Endothelial cell (in vitro differentiated cells): Measurements from ENCODE around the gene HBS1L. TPM values are rescaled to one million over a fixed set of nuclear protein-coding genes. Genes with fewer than 3 reads are reported as not detected.

Experiments
- DNase-seq: peaks from one replicate; pipeline ENCODE4 v3.0.0; 2021; ENCODE audit warnings: low spot score
- H3K27ac Mint-ChIP-seq: one replicate; pipeline ENCODE4 v1.8.0; 2021; ENCODE audit warnings: mixed read lengths, inconsistent platforms; ENCODE audit not compliant: unreplicated experiment
- H3K27me3 Mint-ChIP-seq: one replicate; pipeline ENCODE4 v1.8.0; 2021; ENCODE audit warnings: mild to moderate bottlenecking, moderate library complexity, mixed read lengths, inconsistent platforms; ENCODE audit not compliant: unreplicated experiment
- H3K36me3 Mint-ChIP-seq: one replicate; pipeline ENCODE4 v1.8.0; 2021; ENCODE audit warnings: mild to moderate bottlenecking, low read depth, mixed read lengths, inconsistent platforms; ENCODE audit not compliant: unreplicated experiment
- H3K4me1 Mint-ChIP-seq: one replicate; pipeline ENCODE4 v1.8.0; 2021; ENCODE audit warnings: mild to moderate bottlenecking, mixed read lengths, inconsistent platforms; ENCODE audit not compliant: unreplicated experiment
- H3K4me3 Mint-ChIP-seq: one replicate; pipeline ENCODE4 v1.8.0; 2021; ENCODE audit warnings: mild to moderate bottlenecking, mixed read lengths, inconsistent platforms; ENCODE audit not compliant: unreplicated experiment
- H3K9me3 Mint-ChIP-seq: one replicate; pipeline ENCODE4 v1.8.0; 2021; ENCODE audit warnings: mixed read lengths, inconsistent platforms; ENCODE audit not compliant: unreplicated experiment
- microRNA-seq: library from miRNA; unstranded; fragments of <30 nt; microRNA quantifications from one replicate; pipeline ENCODE4, GENCODE V29; 2020; ENCODE audit not compliant: unreplicated experiment
- total RNA-seq: library from RNA; stranded (reverse); fragmentation: NEBNext Ultra II Directional; extraction: Animal tissue kit (Norgen Biotek cat#: 25700); gene quantifications from one replicate; pipeline ENCODE4 v1.2.1, GENCODE V29; 2021; ENCODE audit not compliant: unreplicated experiment
- TF ChIP-seq, protein P1 (sequence below): fragments of 200-600 bp; sonication (generic); IDR thresholded peaks from one replicate; pipeline ENCODE4 v1.5.0; 2021; ENCODE audit warnings: antibody characterized with exemption; ENCODE audit not compliant: unreplicated experiment

HBS1L gene
- total RNA-seq, 1 donor from 2014 or later: 93.3 TPM

DNA sequence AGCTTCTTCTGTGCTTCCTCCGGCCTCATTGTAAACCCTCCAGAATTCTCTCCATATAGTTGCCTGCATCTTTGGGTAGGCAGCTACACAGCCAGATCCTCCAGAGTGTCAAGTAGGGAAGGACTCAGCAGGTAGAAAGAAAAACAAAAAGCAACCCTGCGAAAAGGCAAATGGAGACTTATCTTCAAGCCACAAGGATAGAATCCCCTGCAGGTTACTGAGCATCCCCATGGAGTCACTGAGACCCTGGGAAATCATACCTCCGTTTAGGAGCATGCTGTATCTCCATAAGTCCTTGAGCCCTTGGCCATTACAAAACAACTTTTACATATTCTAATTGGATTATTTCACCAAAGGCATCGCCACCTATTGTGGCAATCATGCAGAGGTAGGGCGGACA is 133.3 kb downstream of the HBS1L start:
- no peak overlapping the region for H3K27ac Mint-ChIP-seq
- TF ChIP-seq, protein P1, sequence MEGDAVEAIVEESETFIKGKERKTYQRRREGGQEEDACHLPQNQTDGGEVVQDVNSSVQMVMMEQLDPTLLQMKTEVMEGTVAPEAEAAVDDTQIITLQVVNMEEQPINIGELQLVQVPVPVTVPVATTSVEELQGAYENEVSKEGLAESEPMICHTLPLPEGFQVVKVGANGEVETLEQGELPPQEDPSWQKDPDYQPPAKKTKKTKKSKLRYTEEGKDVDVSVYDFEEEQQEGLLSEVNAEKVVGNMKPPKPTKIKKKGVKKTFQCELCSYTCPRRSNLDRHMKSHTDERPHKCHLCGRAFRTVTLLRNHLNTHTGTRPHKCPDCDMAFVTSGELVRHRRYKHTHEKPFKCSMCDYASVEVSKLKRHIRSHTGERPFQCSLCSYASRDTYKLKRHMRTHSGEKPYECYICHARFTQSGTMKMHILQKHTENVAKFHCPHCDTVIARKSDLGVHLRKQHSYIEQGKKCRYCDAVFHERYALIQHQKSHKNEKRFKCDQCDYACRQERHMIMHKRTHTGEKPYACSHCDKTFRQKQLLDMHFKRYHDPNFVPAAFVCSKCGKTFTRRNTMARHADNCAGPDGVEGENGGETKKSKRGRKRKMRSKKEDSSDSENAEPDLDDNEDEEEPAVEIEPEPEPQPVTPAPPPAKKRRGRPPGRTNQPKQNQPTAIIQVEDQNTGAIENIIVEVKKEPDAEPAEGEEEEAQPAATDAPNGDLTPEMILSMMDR: no peak
- no peak for DNase-seq
- H3K27me3 Mint-ChIP-seq: peaks cover 3% of the 10 kb centered on the region
- H3K36me3 Mint-ChIP-seq: no peaks in the 10 kb centered on the region
- H3K4me1 Mint-ChIP-seq: peaks cover 6% of the 10 kb centered on the region
- no peak overlapping the region for H3K4me3 Mint-ChIP-seq
- no peaks in the 10 kb centered on the region for H3K9me3 Mint-ChIP-seq

DNA sequence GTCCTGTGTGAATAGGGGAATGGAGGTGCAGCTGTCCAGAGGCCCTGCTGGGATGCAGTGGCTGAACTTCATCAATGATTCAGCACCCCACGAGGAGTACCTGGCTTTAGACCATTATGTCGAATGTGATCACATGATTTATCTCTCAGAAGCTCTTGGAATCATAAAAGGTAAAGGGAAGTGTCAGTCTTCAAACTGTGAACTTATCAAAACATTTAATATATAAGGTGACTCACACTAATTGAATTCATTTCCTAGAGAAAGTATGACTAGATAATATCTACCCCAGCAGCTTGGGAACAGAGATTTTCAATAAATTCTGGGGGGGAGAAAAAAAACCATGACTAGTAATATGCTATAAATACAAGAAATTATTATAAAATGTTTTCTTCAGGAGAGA is 134.2 kb downstream of the HBS1L start:
- Mint-ChIP-seq H3K36me3 (no peaks in the 10 kb centered on the region), H3K9me3 (no peaks in the 10 kb centered on the region), H3K4me3 (no peak overlapping the region), H3K27me3 (peaks cover 3% of the 10 kb centered on the region), H3K4me1 (peaks cover under 1% of the 10 kb centered on the region), H3K27ac (no peak overlapping the region)
- DNase-seq: no peak
- TF ChIP-seq, protein P1: no peak

DNA sequence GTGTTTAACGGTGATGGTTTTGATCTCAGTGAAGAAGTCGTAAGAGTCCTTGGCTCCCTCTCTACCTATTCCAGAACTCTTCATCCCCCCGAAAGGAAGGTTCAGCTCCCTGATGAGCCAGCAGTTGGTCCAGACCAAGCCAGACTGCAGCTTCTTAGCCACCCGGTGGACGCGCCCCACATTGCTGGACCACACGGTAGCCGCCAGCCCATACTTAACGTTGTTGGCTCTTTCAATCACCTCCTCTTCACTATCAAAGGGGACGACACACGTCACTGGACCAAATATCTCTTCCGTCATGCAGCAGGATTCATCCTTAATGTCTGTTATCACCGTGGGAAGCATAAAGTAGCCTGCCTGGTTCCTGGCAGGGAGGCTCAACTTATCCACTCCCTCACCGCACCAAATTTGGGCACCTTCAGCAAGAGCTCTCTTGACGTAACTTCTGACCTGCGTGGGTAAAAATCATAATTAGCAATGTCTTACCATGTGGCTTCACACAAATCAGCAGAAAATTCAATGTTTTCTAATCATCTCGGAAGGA is 136.1 kb downstream of the HBS1L start:
- TF ChIP-seq, protein P1: no peak
- Mint-ChIP-seq H3K4me3 (no peak overlapping the region), H3K36me3 (no peaks in the 10 kb centered on the region), H3K4me1 (no peaks in the 10 kb centered on the region), H3K9me3 (no peaks in the 10 kb centered on the region), H3K27me3 (peaks cover 3% of the 10 kb centered on the region), H3K27ac (no peak overlapping the region)
- no peak for DNase-seq

DNA sequence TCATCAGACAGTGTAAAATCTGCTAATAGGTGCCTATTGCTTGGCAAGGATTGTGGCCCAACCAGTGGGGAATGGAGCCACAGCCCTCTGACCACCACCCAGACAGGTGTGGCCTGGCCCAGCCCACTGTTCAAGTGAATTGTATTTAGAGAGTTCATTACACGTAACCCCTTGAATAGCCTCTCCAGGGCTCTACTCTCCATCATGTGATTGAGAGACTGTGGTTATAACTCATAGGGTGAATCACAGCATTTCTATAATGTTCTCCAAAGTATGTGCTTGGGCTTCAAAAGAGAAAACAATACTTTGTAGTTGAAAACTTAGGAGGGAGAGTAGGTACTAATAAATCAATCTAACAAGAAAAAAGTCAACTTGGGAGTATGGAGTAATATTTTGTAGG is 143.1 kb downstream of the HBS1L start:
- Mint-ChIP-seq H3K36me3 (no peaks in the 10 kb centered on the region), H3K27ac (no peak overlapping the region), H3K4me1 (peaks cover 4% of the 10 kb centered on the region), H3K27me3 (peaks cover 2% of the 10 kb centered on the region), H3K4me3 (no peak overlapping the region), H3K9me3 (no peaks in the 10 kb centered on the region)
- DNase-seq: no peak
- TF ChIP-seq, protein P1: no peak

DNA sequence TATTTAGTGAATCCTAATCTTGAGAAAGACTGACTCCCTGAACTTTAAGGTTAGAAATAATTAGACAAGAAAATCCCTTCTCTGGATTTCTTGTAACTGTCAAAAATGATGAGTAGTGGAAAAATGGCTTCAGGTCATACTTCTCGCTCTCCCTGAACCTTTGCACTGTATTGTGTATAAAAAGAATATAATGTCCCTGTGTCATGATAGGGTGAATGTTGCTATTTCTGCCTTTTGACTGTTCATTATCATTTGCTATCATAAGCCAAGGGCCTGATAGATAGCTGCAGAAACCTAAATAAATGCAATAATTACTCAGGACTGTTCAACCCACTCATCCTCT is 144.1 kb downstream of the HBS1L start:
- peaks cover 2% of the 10 kb centered on the region for H3K27me3 Mint-ChIP-seq
- H3K36me3 Mint-ChIP-seq: no peaks in the 10 kb centered on the region
- no peak overlapping the region for H3K4me3 Mint-ChIP-seq
- DNase-seq: no peak
- H3K9me3 Mint-ChIP-seq: no peaks in the 10 kb centered on the region
- H3K27ac Mint-ChIP-seq: no peak overlapping the region
- TF ChIP-seq, protein P1: no peak
- peaks cover 4% of the 10 kb centered on the region for H3K4me1 Mint-ChIP-seq

Small RNA genes lying within 50 kb of the gene (microRNA-seq; reads per million reads assigned to microRNA genes)
- 0.63 reads per million for gene MIR3662

Other genes starting within 250 kb of the HBS1L start
- gene ALDH8A1, start 104.7 kb downstream of the HBS1L start, total RNA-seq: 0.15 TPM
- 23.3 TPM for gene MYB, start 126.5 kb upstream of the HBS1L start, total RNA-seq